GM18498 (cell line): ENCODE measurements around the gene NMT1.
"Not testable (repeated sequence)": the region's sequence is repeated elsewhere in the genome, so short reads cannot be mapped to it uniquely, and the experiment has no call there.

Source experiments
- ATAC-seq: cut with Tn5 transposase; IDR thresholded peaks from one replicate; pipeline ENCODE4 v1.9.1; 2021; ENCODE audit warnings: mild to moderate bottlenecking, moderate library complexity; ENCODE audit not compliant: unreplicated experiment

NMT1 gene

GRCh38 chr17:45036691-45037090 lies 24.4 kb upstream of the NMT1 start:
- no peak for ATAC-seq

DNA sequence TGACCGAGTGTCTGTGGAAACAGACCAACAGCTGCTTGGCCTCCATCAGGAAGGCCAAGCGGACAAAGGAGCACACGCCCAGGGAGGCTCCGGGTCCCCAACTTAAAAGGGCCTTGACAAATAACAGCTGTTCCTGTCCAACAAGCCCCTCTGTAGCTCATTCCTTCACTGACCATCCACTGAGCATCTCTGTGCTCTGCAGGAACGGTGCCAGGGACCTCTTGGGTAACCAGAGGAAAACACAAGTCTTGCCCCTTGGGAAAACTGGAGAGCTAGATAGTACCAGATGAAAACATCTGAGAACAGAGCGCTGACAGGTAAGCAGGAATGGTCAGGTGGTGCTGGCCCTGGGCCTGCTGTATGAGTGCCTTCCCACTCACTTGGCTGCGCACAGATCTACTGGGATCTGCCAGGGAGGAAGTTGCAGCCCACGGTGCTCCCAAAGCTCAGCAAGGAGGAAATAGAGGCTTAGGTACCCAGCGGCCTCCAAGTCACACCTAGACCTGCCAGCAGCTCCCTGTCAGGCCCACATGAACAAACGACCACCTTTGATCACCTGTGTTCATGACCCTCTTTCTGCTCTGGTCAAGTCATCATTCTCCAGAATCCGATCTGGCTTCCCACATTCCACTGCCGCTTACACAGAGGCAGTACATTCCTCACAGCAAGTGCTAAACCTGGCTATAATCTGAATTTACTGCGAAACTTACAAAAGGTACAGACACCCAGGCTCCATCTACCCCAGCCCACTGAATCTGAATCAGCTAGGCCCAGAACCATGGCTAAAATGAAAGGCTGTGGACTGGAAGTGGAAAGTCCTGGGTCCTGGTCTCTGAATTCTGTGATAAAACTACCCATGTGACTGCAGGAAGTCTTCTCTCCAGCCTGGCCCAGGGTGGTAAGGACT lies 22.1 kb upstream of the NMT1 start:
- no peak for ATAC-seq

GRCh38 chr17:45040459-45040858 lies 20.7 kb upstream of the NMT1 start:
- no peak for ATAC-seq

DNA sequence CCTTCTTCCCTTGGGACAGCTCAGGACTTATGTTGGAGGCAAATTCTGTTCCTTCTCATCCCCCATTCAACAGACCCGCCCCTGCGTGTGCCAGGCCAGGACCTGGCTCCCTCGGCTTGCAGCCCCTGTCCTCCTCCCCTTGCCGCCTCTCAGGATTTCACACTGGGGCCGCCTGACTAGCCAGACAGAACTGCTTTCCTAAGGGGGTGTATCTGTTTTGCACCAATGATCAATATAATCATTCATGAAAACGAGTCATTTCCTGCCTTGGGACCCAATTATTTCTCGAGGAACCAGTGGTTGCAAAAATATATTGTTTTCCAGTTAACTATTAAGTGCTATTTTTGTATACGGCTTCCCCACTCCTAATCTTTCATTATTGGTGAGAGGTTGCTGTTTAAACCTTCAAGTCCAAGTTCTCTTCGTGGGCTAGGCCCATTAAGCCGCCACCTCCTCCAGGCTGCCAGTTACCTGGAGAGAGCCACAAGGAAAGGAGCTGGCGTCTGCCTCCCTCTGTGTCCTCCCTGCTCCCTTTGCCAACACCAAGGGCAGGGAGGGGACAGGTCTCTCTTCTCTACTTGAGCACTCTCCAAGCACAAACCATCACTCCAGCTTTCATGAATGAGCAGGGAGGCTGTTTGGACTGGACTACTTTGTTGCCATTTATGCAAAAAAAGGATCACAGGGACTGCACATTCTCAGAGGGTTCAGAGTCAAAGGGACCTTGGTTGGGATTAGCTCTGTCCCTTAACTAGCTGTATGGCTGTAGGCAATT lies 18.6 kb upstream of the NMT1 start:
- no peak for ATAC-seq

GRCh38 chr17:45043813-45044540 lies 17.1 kb upstream of the NMT1 start:
- ATAC-seq: no peak

GRCh38 chr17:45046537-45047125 lies 14.5 kb upstream of the NMT1 start:
- ATAC-seq: no peak

DNA sequence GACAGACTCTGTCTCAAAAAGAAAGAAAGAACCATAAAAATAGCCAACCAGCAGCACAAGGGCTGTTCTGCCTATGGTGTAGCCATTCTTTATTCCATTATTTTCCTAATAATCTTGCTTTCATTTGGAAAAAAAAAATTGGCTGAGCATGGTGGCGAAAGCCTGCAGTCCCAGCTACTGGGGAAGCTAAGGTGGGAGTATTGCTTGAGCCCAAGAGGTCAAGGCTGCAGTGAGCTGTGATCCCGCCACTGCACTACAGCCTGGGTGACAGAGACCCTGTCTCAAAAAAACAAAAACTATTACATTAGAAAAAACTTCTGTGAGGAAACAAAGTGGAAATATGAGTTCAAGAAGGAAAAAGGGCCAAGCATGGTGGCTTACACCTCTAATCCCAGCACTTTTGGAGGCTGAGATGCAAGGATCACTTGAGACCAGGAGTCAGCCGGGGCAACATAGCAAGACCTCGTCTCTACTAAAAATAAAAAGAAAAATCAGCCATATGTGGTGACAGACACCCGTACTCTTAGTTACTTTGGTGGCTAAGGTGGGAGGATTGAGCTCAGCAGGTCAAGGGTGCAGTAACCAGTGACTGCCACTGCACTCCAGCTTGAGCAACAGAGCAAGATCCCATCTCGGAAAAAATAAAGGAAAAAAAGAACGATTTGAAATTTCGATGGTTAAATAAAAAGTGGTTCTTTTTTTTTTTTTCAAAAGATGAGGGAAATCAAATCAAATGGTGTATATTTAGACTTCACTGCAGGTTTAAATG lies 12.1 kb upstream of the NMT1 start:
- ATAC-seq: no peak

DNA sequence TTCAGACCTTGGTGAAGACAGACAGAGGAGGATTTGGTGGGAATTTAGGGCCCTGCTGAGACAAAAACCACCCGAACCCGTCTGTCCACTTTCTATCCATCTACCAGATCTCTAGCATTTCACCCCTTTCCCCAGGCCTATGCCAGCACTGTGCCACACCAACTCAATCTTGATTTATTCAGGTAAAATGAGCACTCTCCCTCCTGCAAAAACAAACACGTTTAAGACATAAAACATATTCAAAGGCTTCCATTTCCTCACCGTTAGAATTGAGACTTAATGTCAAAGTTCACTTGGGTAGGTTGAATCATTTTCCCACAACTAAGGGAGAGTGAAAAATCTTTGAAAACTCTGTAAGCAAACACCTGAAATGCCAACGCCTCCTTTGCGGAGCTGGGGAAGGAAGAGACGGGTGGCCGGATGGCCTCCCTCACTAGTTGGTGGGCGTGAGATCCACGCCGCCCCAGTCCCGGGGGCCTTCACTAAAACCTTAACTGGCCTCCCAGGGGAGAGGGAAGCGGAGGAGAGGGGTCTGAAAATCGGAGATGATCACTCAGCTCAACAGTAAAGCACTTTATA lies 10.5 kb upstream of the NMT1 start:
- peak; percentile 26 for ATAC-seq

DNA sequence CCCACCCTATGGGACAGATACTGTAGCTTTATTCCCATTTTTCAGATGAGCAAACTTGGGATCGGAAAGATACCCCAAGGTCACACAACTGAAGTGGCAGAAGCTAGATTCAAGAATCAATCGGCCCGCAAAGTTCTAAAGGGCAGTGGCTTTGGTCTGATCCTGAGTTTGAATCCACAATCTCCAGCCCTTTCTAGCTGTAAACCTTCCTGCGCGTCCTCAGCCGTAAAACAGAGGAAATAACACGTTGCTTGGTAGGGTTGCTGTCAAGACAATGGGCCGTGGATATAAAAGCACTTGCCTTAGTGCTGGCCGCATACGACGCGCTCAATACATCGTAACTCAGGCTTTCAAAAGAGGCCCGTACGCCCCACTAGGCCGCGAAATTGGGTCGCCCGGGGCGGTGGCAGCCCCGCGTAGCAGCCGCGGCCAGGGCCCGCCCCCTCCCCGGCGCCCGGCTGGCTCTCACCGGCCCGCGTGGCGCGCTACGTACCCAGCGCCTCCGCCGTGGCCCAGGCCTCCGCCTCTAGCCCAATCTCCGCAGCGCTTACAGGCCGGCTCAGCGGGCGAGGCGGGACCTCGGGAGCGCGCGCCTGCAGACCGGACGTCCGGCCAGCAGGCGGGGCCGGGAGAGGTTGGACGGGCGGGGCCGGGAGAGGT lies 9.9 kb upstream of the NMT1 start, which contains the start of gene DCAKD:
Gene DCAKD (minus strand): TSS at position 573 of the 660 bp plus-strand sequence. CDS start 16,747 bp downstream, outside the sequence.
- peak; percentile 92 for ATAC-seq

DNA sequence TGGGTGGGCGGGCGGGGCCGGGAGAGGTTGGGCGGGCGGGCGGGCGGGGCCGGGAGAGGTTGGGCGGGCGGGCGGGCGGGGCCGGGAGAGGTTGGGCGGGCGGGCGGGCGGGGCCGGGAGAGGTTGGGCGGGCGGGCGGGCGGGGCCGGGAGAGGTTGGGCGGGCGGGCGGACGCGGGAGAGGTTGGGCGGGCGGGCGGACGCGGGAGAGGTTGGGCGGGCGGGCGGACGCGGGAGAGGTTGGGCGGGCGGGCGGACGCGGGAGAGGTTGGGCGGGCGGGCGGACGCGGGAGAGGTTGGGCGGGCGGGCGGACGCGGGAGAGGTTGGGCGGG lies 9.4 kb upstream of the NMT1 start:
- ATAC-seq: not testable (repeated sequence)

DNA sequence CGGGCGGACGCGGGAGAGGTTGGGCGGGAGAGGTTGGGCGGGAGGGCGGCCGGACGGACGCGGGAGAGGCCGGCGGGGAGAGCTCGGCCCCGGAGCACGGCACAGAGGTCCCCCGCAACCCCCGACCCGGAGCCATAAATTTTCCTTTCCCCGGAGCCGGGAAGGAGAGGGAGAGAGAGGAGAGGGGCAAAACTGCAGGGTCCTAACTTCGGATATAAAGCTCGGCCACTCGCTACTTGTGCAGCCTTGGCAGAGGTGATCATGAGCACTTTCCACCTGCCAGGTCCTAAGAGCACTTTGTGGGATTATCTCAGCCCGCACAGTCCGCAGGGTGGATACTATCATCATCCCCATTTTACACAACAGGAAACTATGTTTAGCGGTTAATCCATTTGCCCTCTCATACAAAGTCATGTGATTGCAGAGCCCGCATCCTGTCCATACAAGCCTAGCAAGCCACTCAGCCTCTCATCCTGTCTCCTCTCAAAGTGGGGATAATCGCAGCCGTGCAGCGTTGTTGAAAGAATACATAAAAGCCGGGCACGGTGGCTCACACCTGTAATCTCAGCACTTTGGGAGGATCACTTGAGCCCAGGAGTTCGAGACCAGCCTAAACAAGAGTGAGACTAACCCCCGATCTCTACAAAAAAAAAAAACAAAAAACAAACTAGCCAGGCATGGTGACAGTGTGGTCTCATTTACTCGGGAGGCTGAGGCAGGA lies 8.9 kb upstream of the NMT1 start:
- ATAC-seq: no peak

- ATAC-seq: no peak
Observed at GRCh38 chr17:45060382-45060796, 728 bp upstream of the NMT1 start.

DNA sequence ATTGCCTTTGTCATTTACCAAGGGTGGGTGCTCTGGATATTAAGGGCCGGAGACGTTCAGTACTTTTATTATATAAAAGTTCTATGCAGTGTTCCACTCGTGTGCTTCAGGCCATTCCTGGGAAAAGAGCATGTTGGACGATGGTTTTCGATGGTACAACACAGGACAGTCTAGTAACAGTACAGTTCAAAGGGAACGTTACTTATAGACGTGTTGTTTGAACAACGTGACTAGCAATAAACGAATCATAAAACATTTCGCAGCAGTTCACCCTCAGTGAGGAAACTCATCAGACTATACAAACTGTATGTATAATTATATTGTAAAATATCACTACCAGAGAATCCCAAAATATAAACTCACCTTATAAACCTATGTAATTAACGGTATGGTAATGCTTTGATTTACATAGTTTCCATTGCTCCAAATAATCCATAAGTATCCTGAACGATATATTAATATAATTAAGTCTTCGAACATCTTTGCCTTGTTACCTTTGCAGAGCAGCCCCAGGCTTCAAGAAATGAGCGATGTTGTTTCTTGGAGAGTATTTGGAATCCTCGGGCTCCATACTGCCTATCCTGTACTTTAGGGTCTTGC lies 589 bp downstream of the NMT1 start:
- ATAC-seq: no peak

- no peak for ATAC-seq
Observed at GRCh38 chr17:45063198-45063597, 2.1 kb downstream of the NMT1 start.

GRCh38 chr17:45067637-45068036 lies 6.5 kb downstream of the NMT1 start:
- ATAC-seq: no peak

GRCh38 chr17:45070001-45070400 lies 8.9 kb downstream of the NMT1 start:
- ATAC-seq: no peak

- no peak for ATAC-seq
Observed at GRCh38 chr17:45070809-45071208, 9.7 kb downstream of the NMT1 start.

DNA sequence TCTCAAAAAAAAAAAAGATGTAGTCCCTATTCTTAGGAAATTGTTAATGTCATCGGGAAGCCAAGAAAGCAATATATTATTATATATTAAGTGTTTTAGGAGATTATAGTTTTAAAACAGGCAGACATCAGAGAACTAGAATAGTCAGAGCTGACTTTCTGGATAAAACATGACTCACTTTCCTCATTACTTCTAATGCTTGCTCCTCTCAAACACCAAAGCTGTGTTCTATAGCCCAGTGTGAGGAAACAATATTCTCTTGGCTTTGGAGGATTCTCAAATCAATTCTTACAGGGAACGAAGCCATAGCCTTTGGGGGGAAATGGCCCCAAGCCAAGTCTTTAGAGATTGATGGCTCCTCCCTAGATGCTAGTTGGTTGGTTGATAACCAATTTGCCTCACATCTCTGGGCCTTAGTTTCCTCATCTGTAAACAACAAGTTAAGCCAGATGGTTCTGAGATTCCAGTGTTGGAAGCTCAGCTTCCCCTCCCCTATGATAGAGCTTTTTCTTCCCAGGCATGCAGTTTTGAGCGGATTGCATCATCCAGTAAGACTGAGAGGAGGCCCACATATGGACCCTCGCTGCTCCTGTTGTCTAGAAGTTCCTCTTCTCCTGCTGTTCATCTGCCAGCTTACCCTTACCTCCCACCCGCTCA lies 12.4 kb downstream of the NMT1 start:
- ATAC-seq: no peak
